HL-60 (cell line): Measurements from ENCODE around the gene AQP3.
"Not testable (repeated sequence)": the region's sequence is repeated elsewhere in the genome, so short reads cannot be mapped to it uniquely, and the experiment has no call there.

Experiments used
- DNase-seq, 2 experiments: peaks; one replicate each; pipeline ENCODE4 v3.0.0-alpha.2; 2010 to 2020; ENCODE audit warnings: low read depth in 1 of 2, low spot score in 1 of 2
- H3K27ac ChIP-seq: fragments of 250-450 bp; sonication (Bioruptor Pico); replicated peaks from 2 replicates; pipeline ENCODE4 v1.5.1; 2020; ENCODE audit warnings: mild to moderate bottlenecking, moderate library complexity
- H3K27me3 ChIP-seq: fragments of 250-450 bp; sonication (Bioruptor Pico); 2 replicates; pipeline ENCODE4 v1.5.1; 2021; ENCODE audit warnings: mild to moderate bottlenecking, moderate library complexity; ENCODE audit not compliant: insufficient read depth, poor library complexity, severe bottlenecking
- H3K4me3 ChIP-seq: replicated peaks from 2 replicates; pipeline ENCODE4 v1.5.1; 2011; ENCODE audit warnings: mild to moderate bottlenecking, control low read depth, low read length; ENCODE audit not compliant: insufficient read depth
- GABPA ChIP-seq: IDR thresholded peaks from 2 replicates; pipeline ENCODE4 v1.6.1; 2012; ENCODE audit warnings: low read depth
- POLR2AphosphoS5 ChIP-seq: IDR thresholded peaks from 2 replicates; pipeline ENCODE4 v1.6.1; 2012; ENCODE audit warnings: low read depth
- SPI1 ChIP-seq: IDR thresholded peaks from 2 replicates; pipeline ENCODE4 v1.6.1; 2012; ENCODE audit warnings: low read depth, mild to moderate bottlenecking, borderline replicate concordance
- TF ChIP-seq, protein P1 (sequence below): IDR thresholded peaks from one replicate; pipeline ENCODE4 v1.5.1; 2011; ENCODE audit warnings: low read length, control low read depth, inconsistent platforms; ENCODE audit not compliant: insufficient read depth
- TF ChIP-seq, protein P2 (sequence below): IDR thresholded peaks from 2 replicates; pipeline ENCODE4 v1.6.1; 2012; ENCODE audit warnings: low read depth; ENCODE audit not compliant: insufficient replicate concordance

AQP3 gene

DNA sequence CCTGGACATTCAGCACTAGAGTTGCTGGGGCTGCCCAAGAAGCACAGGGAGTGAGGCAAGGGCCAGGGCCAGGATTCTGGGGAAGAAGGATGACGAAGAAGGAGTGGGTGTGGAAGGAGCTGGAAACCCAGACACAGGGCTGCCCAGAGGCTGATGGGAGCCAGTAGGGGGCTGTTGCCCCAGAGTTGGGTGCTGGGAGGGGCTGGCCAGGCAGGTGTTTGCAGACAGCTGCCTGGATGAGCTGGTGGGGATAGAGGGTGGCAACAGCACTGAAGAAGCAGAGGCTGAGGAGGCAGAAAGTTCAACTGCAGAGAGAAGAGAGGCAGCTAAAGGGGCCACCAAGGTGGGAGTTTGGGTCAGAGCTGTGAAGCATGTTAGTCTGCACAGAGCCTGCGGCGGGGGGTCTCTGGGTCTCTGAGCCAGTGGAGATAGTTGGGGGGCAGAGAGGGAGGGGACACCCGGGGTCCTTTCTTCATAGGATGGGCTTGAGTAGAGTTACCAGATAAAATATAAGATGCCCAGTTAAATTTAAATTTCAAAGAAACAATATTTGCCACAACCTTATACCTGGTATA, 42.5 kb downstream of the AQP3 start:
- Histone ChIP-seq H3K27me3 (no peaks in the 10 kb centered on the region), H3K27ac (no peak overlapping the region), H3K4me3 (no peak overlapping the region)
- no peak for DNase-seq
- TF ChIP-seq SPI1 = no peak
- TF ChIP-seq POLR2AphosphoS5 = no peak
- TF ChIP-seq, protein P1, sequence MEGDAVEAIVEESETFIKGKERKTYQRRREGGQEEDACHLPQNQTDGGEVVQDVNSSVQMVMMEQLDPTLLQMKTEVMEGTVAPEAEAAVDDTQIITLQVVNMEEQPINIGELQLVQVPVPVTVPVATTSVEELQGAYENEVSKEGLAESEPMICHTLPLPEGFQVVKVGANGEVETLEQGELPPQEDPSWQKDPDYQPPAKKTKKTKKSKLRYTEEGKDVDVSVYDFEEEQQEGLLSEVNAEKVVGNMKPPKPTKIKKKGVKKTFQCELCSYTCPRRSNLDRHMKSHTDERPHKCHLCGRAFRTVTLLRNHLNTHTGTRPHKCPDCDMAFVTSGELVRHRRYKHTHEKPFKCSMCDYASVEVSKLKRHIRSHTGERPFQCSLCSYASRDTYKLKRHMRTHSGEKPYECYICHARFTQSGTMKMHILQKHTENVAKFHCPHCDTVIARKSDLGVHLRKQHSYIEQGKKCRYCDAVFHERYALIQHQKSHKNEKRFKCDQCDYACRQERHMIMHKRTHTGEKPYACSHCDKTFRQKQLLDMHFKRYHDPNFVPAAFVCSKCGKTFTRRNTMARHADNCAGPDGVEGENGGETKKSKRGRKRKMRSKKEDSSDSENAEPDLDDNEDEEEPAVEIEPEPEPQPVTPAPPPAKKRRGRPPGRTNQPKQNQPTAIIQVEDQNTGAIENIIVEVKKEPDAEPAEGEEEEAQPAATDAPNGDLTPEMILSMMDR = no peak
- TF ChIP-seq GABPA = no peak
- TF ChIP-seq, protein P2, sequence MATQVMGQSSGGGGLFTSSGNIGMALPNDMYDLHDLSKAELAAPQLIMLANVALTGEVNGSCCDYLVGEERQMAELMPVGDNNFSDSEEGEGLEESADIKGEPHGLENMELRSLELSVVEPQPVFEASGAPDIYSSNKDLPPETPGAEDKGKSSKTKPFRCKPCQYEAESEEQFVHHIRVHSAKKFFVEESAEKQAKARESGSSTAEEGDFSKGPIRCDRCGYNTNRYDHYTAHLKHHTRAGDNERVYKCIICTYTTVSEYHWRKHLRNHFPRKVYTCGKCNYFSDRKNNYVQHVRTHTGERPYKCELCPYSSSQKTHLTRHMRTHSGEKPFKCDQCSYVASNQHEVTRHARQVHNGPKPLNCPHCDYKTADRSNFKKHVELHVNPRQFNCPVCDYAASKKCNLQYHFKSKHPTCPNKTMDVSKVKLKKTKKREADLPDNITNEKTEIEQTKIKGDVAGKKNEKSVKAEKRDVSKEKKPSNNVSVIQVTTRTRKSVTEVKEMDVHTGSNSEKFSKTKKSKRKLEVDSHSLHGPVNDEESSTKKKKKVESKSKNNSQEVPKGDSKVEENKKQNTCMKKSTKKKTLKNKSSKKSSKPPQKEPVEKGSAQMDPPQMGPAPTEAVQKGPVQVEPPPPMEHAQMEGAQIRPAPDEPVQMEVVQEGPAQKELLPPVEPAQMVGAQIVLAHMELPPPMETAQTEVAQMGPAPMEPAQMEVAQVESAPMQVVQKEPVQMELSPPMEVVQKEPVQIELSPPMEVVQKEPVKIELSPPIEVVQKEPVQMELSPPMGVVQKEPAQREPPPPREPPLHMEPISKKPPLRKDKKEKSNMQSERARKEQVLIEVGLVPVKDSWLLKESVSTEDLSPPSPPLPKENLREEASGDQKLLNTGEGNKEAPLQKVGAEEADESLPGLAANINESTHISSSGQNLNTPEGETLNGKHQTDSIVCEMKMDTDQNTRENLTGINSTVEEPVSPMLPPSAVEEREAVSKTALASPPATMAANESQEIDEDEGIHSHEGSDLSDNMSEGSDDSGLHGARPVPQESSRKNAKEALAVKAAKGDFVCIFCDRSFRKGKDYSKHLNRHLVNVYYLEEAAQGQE = no peak

DNA sequence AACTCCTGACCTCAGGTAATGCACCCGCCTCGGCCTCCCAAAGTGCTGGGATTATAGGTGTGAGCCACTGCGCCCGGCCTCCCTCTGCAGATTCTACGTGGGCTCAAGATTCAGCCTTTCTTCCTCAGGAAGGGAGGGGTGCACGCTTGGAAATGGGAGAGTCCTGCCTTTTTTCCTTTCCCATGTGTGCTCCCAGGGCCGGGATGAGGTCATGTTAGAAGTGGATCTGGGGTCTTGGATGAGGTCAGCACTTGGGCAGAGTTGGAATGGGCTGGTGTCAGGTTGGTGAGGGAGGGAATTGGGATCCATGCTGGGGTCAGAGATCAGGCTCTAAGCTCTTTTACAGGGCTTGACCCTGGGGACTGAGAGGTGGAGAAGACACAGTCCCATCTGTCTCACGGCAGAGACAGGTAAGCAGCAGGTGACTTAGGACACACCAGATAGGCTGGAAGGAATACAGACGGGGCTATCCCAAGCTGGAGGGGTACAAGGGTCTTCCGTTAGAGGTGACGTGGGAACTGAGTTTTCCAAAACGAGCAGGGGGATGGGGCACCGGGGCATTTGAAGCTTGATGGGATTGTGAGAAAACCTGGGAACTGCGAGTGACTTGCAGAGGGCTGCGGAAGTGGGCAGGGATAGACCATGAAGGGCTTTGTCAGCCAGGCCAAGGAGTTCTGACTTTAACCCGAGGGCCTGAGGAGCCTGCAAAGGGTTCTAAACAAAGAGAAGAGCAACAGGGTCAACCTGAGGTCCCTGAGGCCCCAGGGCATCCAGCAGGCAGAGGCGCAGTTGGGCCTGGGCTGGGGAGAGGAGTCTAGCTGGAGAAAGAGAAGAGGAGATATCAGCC, 43.2 kb downstream of the AQP3 start:
- H3K27me3 ChIP-seq = no peaks in the 10 kb centered on the region
- no peak overlapping the region for H3K27ac ChIP-seq
- no peak overlapping the region for H3K4me3 ChIP-seq
- TF ChIP-seq GABPA (no peak), SPI1 (no peak), POLR2AphosphoS5 (no peak)
- TF ChIP-seq, protein P2 = no peak
- TF ChIP-seq, protein P1 = no peak
- no peak for DNase-seq

DNA sequence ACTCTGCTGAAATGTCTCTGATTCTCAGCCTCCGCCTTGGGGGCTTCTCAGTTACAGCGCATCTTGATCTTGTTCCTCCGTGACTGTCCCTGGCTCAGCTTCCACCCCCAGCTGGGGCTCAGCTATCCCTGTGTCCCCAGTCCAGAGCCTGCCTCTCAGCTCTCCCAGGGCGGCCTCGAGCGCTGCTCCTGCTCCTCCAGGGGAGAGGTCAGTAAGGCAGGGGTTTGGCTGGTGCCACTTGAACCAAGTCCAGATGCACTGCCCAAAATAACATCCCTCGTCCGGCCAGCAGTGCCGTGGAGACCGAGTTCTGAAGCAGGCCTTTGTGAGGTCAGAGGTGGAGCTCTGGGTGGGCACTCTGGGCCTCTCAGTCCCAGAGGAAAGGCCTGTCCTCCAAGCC, 45.0 kb downstream of the AQP3 start, which contains the start of gene AQP7:
Gene AQP7 (minus strand): TSS at position 198 of the 400 bp plus-strand sequence. CDS start 1,306 bp downstream, outside the sequence.
- H3K4me3 ChIP-seq, H3K27me3 ChIP-seq, H3K27ac ChIP-seq, DNase-seq: not testable (repeated sequence)

DNA sequence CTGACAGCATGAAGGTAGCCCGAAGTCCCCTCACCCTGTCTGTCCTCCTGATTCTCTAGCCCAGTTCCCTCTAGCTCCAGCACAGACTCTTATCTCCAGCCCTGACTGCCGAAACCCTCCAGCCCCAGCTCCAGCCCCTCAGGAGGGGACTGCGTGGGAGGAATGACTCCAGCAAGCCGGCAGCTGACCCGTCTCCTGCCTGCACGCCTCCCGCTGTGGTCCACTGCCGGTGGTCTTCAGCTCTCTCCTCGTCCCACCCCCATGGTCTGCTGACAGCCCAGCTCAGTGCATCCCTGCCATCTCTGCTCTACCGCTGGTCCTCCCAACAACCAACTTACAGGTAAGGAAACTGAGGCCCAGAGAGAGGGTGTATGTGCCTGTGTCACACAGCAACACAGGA, 45.6 kb downstream of the AQP3 start:
- not testable (repeated sequence) for DNase-seq, H3K4me3 ChIP-seq, H3K27ac ChIP-seq, H3K27me3 ChIP-seq

DNA sequence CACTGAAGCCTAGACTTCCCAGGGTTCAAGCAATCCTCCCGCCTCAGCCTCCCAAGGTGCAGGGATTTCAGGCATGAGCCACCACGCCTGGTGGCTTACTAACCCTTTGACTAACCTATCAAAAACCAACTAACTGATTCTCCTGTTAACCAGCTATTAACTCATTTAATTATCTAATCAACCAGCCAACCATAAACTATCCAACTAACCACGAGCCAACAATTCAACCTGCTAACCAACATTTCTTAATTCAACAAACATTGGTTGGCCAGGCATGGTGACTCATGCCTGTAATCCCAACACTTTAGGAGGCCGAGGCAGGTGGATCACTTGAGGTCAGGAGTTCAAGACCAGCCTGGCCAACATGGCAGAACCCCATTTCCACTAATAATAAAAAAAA, 48.3 kb downstream of the AQP3 start:
- not testable (repeated sequence) for DNase-seq, H3K4me3 ChIP-seq, H3K27me3 ChIP-seq, H3K27ac ChIP-seq

DNA sequence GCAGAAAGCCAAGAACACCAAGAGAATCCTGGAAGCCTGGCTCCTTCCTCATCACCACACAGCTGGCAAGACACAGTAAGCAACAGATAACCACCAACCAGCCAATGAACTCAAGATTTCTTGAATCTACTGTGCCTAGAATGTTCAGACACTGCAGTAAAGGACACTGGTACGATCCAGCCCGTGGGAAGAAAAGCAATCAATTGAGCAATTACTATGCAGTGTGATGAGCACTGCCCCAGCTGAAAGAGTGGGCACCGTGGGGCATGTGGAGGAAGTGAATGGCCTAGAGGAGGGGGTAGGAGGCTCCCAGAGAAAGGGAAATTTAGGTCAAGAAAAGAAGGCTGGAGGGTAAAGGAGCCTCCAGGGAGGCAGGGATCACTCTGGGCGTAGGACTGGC, 49.6 kb downstream of the AQP3 start:
- H3K27me3 ChIP-seq, H3K27ac ChIP-seq, DNase-seq, H3K4me3 ChIP-seq: not testable (repeated sequence)

DNA sequence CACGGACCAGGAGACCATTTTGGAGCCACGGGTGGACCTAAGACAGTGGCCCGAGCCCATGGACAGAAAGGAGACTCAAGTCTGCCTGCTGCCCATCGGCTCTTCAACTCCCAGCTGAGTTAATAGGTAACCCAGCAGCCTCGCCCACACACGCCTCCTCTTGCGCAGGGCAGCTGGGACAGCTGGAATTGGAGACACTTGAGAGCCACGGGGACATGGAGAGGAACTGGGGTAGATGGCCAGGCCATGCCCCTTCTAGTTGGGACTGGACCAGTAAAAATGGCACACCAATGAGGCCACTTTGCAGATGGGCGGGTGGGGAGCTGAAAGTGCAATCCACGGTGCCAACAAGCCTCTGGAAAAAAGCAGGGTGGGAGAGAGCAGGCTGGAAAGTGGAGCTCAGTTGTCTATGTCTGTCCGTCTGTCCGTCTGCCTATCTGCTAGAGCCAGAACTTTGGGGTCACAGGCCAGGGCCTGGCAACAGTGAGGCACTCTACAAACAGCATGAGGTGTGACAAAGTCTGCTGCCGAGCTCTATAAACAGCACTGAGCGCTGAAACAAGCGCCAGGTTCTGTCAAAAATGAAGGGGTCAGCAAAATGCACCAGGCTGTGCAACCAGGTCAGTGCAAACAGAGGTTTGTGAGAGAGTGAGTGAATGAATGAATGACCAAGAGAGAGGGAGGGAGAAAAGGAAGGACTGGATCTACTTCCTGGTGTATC, 52.1 kb downstream of the AQP3 start:
- H3K4me3 ChIP-seq, H3K27me3 ChIP-seq, H3K27ac ChIP-seq, DNase-seq: not testable (repeated sequence)

DNA sequence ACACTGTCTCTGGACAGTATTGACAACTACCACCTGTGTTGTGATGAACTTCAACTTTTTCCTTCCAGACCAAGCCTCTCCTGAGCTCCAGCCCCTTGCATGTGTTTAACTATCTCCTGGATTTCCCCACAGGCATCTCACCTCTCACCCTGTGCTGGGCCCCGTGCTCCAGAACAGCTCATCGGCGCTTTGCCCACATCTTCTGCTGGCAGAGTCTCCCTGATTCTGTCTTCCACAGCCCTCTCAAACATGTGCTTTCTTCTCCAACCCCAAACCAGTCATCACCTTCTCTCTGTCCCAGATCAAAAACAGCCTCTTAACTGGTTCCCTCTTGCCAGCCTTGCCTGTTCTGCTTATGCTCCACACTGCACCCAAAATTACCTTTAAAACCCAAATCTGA, 53.4 kb downstream of the AQP3 start:
- H3K27ac ChIP-seq, H3K4me3 ChIP-seq, DNase-seq, H3K27me3 ChIP-seq: not testable (repeated sequence)
